CD8-positive, alpha-beta memory T cell (primary cell): ENCODE data around the gene NT5DC4. TPM values are rescaled to one million over a fixed set of nuclear protein-coding genes. Genes with fewer than 3 reads are reported as not detected.

ENCODE experiments used
- CTCF ChIA-PET: fragments of 350-600 bp; sonication (Branson Sonifier 250); formaldehyde crosslinking; loops from one replicate; lab custom pipeline; 2021; ENCODE audit warnings: antibody characterized with exemption; lab: Charles Lee
- POLR2A ChIA-PET: fragments of 350-600 bp; sonication (Branson Sonifier 250); formaldehyde crosslinking; loops from one replicate; lab custom pipeline; 2021; ENCODE audit warnings: antibody characterized with exemption; lab: Charles Lee
- DNase-seq, 5 donors: peaks; one replicate each; pipeline versions ENCODE4 v3.0.0 to v3.0.0-alpha.2; 2020 to 2022; ENCODE audit warnings: mixed read lengths in 1 of 5
- H3K27ac ChIP-seq: one replicate; pipeline ENCODE4 v1.7.0; 2013; ENCODE audit warnings: low read depth, mild to moderate bottlenecking, low read length, moderate library complexity
- H3K27me3 ChIP-seq: 2 replicates; pipeline ENCODE4 v1.7.0; 2013; ENCODE audit warnings: low read length, mild to moderate bottlenecking; ENCODE audit not compliant: insufficient read depth, poor library complexity, severe bottlenecking
- H3K36me3 ChIP-seq: 2 replicates; pipeline ENCODE4 v1.7.0; 2013; ENCODE audit warnings: mild to moderate bottlenecking, low read length, moderate library complexity; ENCODE audit not compliant: insufficient read depth
- H3K4me1 ChIP-seq: 2 replicates; pipeline ENCODE4 v1.7.0; 2013; ENCODE audit warnings: mild to moderate bottlenecking, low read length, moderate library complexity; ENCODE audit not compliant: insufficient read depth
- H3K4me3 ChIP-seq: 2 replicates; pipeline ENCODE4 v1.7.0; 2013; ENCODE audit warnings: mild to moderate bottlenecking, low read length
- H3K9me3 ChIP-seq: 2 replicates; pipeline ENCODE4 v1.7.0; 2013; ENCODE audit warnings: mild to moderate bottlenecking, low read length
- H3K27ac Mint-ChIP-seq, 8 donors: one replicate each; pipeline ENCODE4 v1.8.0; 2020 to 2021; ENCODE audit warnings: mixed read lengths in 8 of 8, mild to moderate bottlenecking in 6 of 8, inconsistent platforms in 3 of 8, moderate library complexity in 3 of 8
- H3K27me3 Mint-ChIP-seq, 2 donors: one replicate each; pipeline ENCODE4 v1.8.0; 2020 to 2021; ENCODE audit warnings: mixed read lengths in 2 of 2, mild to moderate bottlenecking in 1 of 2, moderate library complexity in 1 of 2
- H3K36me3 Mint-ChIP-seq, 3 donors: one replicate each; pipeline ENCODE4 v1.8.0; 2020 to 2021; ENCODE audit warnings: mixed read lengths in 3 of 3, inconsistent platforms in 1 of 3, mild to moderate bottlenecking in 1 of 3
- H3K4me1 Mint-ChIP-seq, 3 donors: one replicate each; pipeline ENCODE4 v1.8.0; 2020 to 2021; ENCODE audit warnings: mixed read lengths in 3 of 3, inconsistent platforms in 1 of 3, mild to moderate bottlenecking in 1 of 3
- H3K4me3 Mint-ChIP-seq, 7 donors: one replicate each; pipeline ENCODE4 v1.8.0; 2020 to 2021; ENCODE audit warnings: mixed read lengths in 7 of 7, mild to moderate bottlenecking in 6 of 7, moderate library complexity in 4 of 7, inconsistent platforms in 2 of 7
- H3K9me3 Mint-ChIP-seq, 5 donors: one replicate each; pipeline ENCODE4 v1.8.0; 2020 to 2022; ENCODE audit warnings: mixed read lengths in 5 of 5, mild to moderate bottlenecking in 3 of 5, moderate library complexity in 2 of 5, inconsistent platforms in 1 of 5
- polyA plus RNA-seq: library from polyadenylated mRNA; unstranded; fragments of 300-500 nt; fragmentation: Illumina TruSeq; gene quantifications from one replicate; pipeline ENCODE4 v1.2.3, GENCODE V29; 2021
- total RNA-seq, 2 experiments: library from RNA; stranded (reverse); gene quantifications; one replicate each; pipeline ENCODE4 v1.2.3, GENCODE V29; 2021

Gene NT5DC4
- total and polyA plus RNA-seq, 3 experiments from 2014 or later: not detected

- POLR2A ChIA-PET: interaction anchor here (0.6 kb wide), 1 partner anchor 194 kb away, joined by 4 read pairs; no protein-coding TSS in a partner anchor
- Mint-ChIP-seq H3K4me1 (peaks cover 37 to 49% (median 39%) of the 10 kb centered on the region in 3 donors), H3K36me3 (no peaks in the 10 kb centered on the region), H3K27me3 (peaks cover 0 to 1% of the 10 kb centered on the region in 2 donors), H3K27ac (peak overlapping the region in 4 of 8 donors; percentile 44 to 93 (median 86)), H3K4me3 (peak overlapping the region in 1 of 7 donors; percentile 15), H3K9me3 (no peaks in the 10 kb centered on the region)
- Histone ChIP-seq H3K9me3 (no peaks in the 10 kb centered on the region), H3K36me3 (no peaks in the 10 kb centered on the region), H3K27me3 (no peaks in the 10 kb centered on the region), H3K4me1 (peaks cover 16% of the 10 kb centered on the region), H3K4me3 (no peak overlapping the region), H3K27ac (no peak overlapping the region)
- CTCF ChIA-PET: interaction anchor here (0.7 to 1.7 kb wide), 3 partner anchors 18 to 110 kb away, joined by 3 to 6 read pairs (median 5); no protein-coding TSS in a partner anchor
- no peak for DNase-seq
Observed at GRCh38 chr2:112709703-112710102, 11.1 kb upstream of the NT5DC4 start.

DNA sequence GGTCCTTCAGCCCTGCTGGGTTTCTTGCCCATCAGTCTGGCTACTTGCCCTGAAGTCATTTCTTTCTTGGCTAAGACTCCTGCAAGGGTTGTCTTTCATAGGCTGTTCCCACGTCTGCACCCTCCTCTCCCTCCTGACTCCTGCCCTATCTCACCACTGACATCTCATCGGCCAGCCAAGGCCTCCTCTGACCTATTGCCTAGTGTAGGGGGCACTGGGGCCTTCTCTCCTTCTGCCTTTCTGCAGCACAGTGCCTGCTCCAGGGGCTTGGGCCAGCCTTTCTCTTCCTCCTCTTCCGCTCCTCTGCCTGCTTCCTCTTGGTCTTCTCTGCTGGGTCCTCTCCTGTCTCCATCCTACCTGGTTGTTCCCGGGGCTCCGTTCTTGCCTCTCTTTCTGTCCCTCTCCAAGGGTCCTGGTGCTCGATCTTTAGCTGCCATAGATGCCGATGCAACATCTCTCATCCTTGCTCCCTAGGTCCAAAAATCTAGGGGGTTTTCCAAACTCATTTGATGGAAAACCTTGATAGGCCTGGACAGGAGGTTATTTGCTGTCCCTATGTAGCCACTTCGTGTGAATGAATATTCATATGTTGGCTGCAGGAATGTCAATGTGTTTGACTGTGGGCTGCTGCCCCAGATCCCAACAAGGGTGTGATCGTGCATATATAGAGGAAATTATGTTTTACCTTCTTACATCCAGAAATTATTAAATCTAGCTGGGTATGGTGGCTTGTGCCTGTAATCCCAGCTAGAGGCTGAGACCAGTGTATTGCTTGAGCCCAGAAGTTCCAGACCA is 9.7 kb upstream of the NT5DC4 start:
- Mint-ChIP-seq H3K27ac (peak overlapping the region in 1 of 8 donors; percentile 87), H3K4me1 (peaks cover 28 to 38% (median 32%) of the 10 kb centered on the region in 3 donors), H3K9me3 (no peaks in the 10 kb centered on the region), H3K36me3 (no peaks in the 10 kb centered on the region), H3K4me3 (peak overlapping the region in 1 of 7 donors; percentile 82), H3K27me3 (no peaks in the 10 kb centered on the region)
- POLR2A ChIA-PET: no interaction called here
- H3K9me3 ChIP-seq: no peaks in the 10 kb centered on the region
- H3K27me3 ChIP-seq: no peaks in the 10 kb centered on the region
- no peak for DNase-seq
- H3K4me1 ChIP-seq: peaks cover 6% of the 10 kb centered on the region
- no peaks in the 10 kb centered on the region for H3K36me3 ChIP-seq
- H3K27ac ChIP-seq: no peak overlapping the region
- no peak overlapping the region for H3K4me3 ChIP-seq
- CTCF ChIA-PET: interaction anchor here (0.6 kb wide), 1 partner anchor 11 kb away, joined by 3 read pairs; no protein-coding TSS in a partner anchor

- H3K27me3 Mint-ChIP-seq: no peaks in the 10 kb centered on the region
- Histone ChIP-seq H3K27me3 (no peaks in the 10 kb centered on the region), H3K4me3 (no peak overlapping the region), H3K9me3 (no peaks in the 10 kb centered on the region), H3K4me1 (no peaks in the 10 kb centered on the region), H3K36me3 (no peaks in the 10 kb centered on the region), H3K27ac (no peak overlapping the region)
- peaks cover 0 to 2% (median 0%) of the 10 kb centered on the region in 5 donors for H3K9me3 Mint-ChIP-seq
- DNase-seq: no peak
- H3K36me3 Mint-ChIP-seq: no peaks in the 10 kb centered on the region
- H3K4me1 Mint-ChIP-seq: peaks cover 15 to 25% (median 21%) of the 10 kb centered on the region in 3 donors
- H3K4me3 Mint-ChIP-seq: no peak overlapping the region
- H3K27ac Mint-ChIP-seq: no peak overlapping the region
- ChIA-PET POLR2A (no interaction called here), CTCF (interaction anchor here (1.5 kb wide), 1 partner anchor 87 kb away, joined by 3 read pairs; no protein-coding TSS in a partner anchor)
Observed at GRCh38 chr2:112712465-112712864, 8.4 kb upstream of the NT5DC4 start.

DNA sequence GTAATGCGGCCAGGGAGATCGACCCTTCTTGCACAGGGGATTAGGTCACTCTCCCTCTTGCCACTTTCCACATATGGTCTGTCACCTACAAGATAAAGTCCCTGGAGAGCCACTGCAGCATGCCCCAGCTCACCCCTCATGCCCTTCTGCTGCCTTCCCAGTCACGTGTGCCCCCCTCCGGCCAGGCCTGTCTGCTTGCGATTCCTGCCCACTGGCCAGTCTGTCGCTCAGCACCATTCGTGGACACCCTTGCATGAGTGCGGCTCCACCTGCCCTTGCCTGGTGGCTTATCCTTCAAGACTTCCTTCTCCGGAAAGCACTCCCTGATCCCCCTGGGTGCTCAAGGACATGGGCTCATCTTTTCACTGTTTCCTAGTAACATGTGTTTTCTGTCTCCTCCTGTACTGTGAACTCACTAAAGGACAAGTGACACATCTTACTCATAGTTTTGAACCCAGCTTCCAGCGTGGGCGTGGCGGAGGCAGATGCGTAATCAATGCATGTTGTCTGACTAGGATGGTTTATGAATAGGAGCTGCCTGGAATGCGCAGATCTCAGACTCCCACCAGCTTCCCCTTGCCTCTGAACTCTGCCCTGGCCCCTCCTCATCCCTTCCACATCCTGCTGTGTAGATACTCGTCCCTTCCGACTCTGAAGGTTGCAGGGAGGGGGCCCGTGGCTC is 7.8 kb upstream of the NT5DC4 start:
- Histone ChIP-seq H3K27me3 (no peaks in the 10 kb centered on the region), H3K4me3 (no peak overlapping the region), H3K4me1 (no peaks in the 10 kb centered on the region), H3K9me3 (no peaks in the 10 kb centered on the region), H3K27ac (no peak overlapping the region), H3K36me3 (no peaks in the 10 kb centered on the region)
- H3K4me3 Mint-ChIP-seq: no peak overlapping the region
- ChIA-PET CTCF (interaction anchor here (1.5 kb wide), 1 partner anchor 87 kb away, joined by 3 read pairs; no protein-coding TSS in a partner anchor), POLR2A (no interaction called here)
- no peaks in the 10 kb centered on the region for H3K27me3 Mint-ChIP-seq
- H3K27ac Mint-ChIP-seq: peak overlapping the region in 1 of 8 donors; percentile 50
- no peak for DNase-seq
- H3K9me3 Mint-ChIP-seq: peaks cover 0 to 2% (median 0%) of the 10 kb centered on the region in 5 donors
- no peaks in the 10 kb centered on the region for H3K36me3 Mint-ChIP-seq
- peaks cover 14 to 19% (median 17%) of the 10 kb centered on the region in 3 donors for H3K4me1 Mint-ChIP-seq

DNA sequence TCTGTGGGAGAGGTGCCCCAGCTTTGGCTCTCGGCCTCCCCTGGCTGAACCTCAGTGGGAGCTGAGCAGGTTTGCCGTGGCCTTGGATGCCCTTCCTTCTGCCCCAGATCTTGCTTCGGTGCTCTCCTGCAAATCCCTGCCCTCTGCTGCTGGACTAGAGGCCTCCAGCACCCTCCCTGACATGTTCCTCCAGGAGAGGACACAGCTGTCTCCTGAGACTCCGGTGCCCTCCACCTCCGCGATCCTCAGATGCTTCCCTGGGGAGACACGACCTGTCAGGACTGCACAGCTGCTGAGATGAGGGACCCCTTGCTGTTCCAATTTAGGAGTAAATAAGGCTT is 7.3 kb upstream of the NT5DC4 start:
- Histone ChIP-seq H3K4me1 (no peaks in the 10 kb centered on the region), H3K27me3 (no peaks in the 10 kb centered on the region), H3K4me3 (no peak overlapping the region), H3K36me3 (no peaks in the 10 kb centered on the region), H3K9me3 (no peaks in the 10 kb centered on the region), H3K27ac (no peak overlapping the region)
- POLR2A ChIA-PET: no interaction called here
- H3K4me1 Mint-ChIP-seq: peaks cover 9 to 14% (median 13%) of the 10 kb centered on the region in 3 donors
- no peak overlapping the region for H3K27ac Mint-ChIP-seq
- no peak for DNase-seq
- H3K4me3 Mint-ChIP-seq: no peak overlapping the region
- H3K9me3 Mint-ChIP-seq: peaks cover 0 to 2% (median 0%) of the 10 kb centered on the region in 5 donors
- CTCF ChIA-PET: interaction anchor here (1.5 kb wide), 1 partner anchor 88 kb away, joined by 3 read pairs; no protein-coding TSS in a partner anchor
- no peaks in the 10 kb centered on the region for H3K36me3 Mint-ChIP-seq
- H3K27me3 Mint-ChIP-seq: no peaks in the 10 kb centered on the region

DNA sequence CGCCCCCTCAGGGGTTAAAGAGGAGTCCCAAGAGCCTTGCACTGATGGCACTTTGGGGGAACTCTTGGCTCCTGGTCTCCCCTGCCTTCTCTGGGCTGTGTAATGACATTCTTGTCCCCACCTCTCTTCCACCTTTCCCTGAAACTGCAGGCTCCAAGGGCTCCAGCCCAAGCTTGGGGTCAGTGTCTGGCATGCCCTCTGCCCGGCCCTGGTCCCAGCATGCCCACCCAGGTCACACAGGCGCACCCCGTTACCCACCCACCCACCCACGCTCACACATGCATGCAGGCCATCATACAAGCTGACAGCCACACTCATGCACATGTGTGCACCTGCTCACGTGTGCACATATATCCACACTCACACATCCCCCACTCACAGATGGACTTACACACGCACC is 6.9 kb upstream of the NT5DC4 start:
- H3K4me3 Mint-ChIP-seq: no peak overlapping the region

GRCh38 chr2:112714331-112714730 is 6.5 kb upstream of the NT5DC4 start:
- Mint-ChIP-seq H3K27ac (no peak overlapping the region), H3K4me1 (peaks cover 1 to 8% (median 6%) of the 10 kb centered on the region in 3 donors), H3K4me3 (no peak overlapping the region), H3K27me3 (peaks cover 0 to 1% of the 10 kb centered on the region in 2 donors), H3K9me3 (peaks cover 0 to 2% (median 0%) of the 10 kb centered on the region in 5 donors), H3K36me3 (no peaks in the 10 kb centered on the region)
- Histone ChIP-seq H3K27me3 (no peaks in the 10 kb centered on the region), H3K9me3 (no peaks in the 10 kb centered on the region), H3K27ac (no peak overlapping the region), H3K4me3 (no peak overlapping the region), H3K4me1 (no peaks in the 10 kb centered on the region), H3K36me3 (no peaks in the 10 kb centered on the region)
- ChIA-PET POLR2A (no interaction called here), CTCF (interaction anchor here (1.0 kb wide), 1 partner anchor 13 kb away, joined by 3 read pairs; no protein-coding TSS in a partner anchor)
- no peak for DNase-seq

More for the DNA sequence above, 6.9 kb upstream of the NT5DC4 start:
- H3K9me3 Mint-ChIP-seq: peaks cover 0 to 2% (median 0%) of the 10 kb centered on the region in 5 donors
- CTCF ChIA-PET: no interaction called here
- no peaks in the 10 kb centered on the region for H3K36me3 Mint-ChIP-seq
- H3K27ac Mint-ChIP-seq: no peak overlapping the region
- H3K27me3 Mint-ChIP-seq: no peaks in the 10 kb centered on the region
- Histone ChIP-seq H3K4me1 (no peaks in the 10 kb centered on the region), H3K4me3 (no peak overlapping the region), H3K36me3 (no peaks in the 10 kb centered on the region), H3K27ac (no peak overlapping the region), H3K9me3 (no peaks in the 10 kb centered on the region), H3K27me3 (no peaks in the 10 kb centered on the region)
- POLR2A ChIA-PET: no interaction called here
- no peak for DNase-seq
- H3K4me1 Mint-ChIP-seq: peaks cover 5 to 12% (median 10%) of the 10 kb centered on the region in 3 donors
